Nephron (organoid): ENCODE measurements around the gene EEF2KMT.
"Not testable (repeated sequence)": the region's sequence is repeated elsewhere in the genome, so short reads cannot be mapped to it uniquely, and the experiment has no call there.

Source experiments
- H3K27ac Mint-ChIP-seq, 3 experiments: 2 replicates each; pipeline ENCODE4 v1.8.0; 2020; ENCODE audit warnings: mixed read lengths in 3 of 3, mild to moderate bottlenecking in 2 of 3, moderate library complexity in 1 of 3
- H3K27me3 Mint-ChIP-seq: 2 replicates; pipeline ENCODE4 v1.8.0; 2021; ENCODE audit warnings: low read depth, mild to moderate bottlenecking, moderate library complexity, mixed read lengths
- H3K36me3 Mint-ChIP-seq: 2 replicates; pipeline ENCODE4 v1.8.0; 2020; ENCODE audit warnings: low read depth, mixed read lengths
- H3K4me1 Mint-ChIP-seq: 2 replicates; pipeline ENCODE4 v1.8.0; 2020; ENCODE audit warnings: mixed read lengths
- H3K4me3 Mint-ChIP-seq, 3 experiments: 2 replicates each; pipeline ENCODE4 v1.8.0; 2020; ENCODE audit warnings: mild to moderate bottlenecking in 3 of 3, mixed read lengths in 3 of 3, moderate library complexity in 2 of 3
- H3K9me3 Mint-ChIP-seq: 2 replicates; pipeline ENCODE4 v1.8.0; 2020; ENCODE audit warnings: mixed read lengths
- TF ChIP-seq, protein P1 (sequence below), 3 experiments: fragments of 200-600 bp; sonication (generic); IDR thresholded peaks; one replicate each; pipeline ENCODE4 v1.5.0; 2021; ENCODE audit warnings: antibody characterized with exemption in 3 of 3; ENCODE audit not compliant: unreplicated experiment in 3 of 3

The EEF2KMT gene

GRCh38 chr16:5108505-5109158 lies 11.0 kb upstream of the EEF2KMT start:
- Mint-ChIP-seq H3K27me3 (peaks cover 11% of the 10 kb centered on the region), H3K4me3 (no peak overlapping the region), H3K4me1 (no peaks in the 10 kb centered on the region), H3K36me3 (no peaks in the 10 kb centered on the region), H3K9me3 (no peaks in the 10 kb centered on the region), H3K27ac (no peak overlapping the region)
- TF ChIP-seq, protein P1, sequence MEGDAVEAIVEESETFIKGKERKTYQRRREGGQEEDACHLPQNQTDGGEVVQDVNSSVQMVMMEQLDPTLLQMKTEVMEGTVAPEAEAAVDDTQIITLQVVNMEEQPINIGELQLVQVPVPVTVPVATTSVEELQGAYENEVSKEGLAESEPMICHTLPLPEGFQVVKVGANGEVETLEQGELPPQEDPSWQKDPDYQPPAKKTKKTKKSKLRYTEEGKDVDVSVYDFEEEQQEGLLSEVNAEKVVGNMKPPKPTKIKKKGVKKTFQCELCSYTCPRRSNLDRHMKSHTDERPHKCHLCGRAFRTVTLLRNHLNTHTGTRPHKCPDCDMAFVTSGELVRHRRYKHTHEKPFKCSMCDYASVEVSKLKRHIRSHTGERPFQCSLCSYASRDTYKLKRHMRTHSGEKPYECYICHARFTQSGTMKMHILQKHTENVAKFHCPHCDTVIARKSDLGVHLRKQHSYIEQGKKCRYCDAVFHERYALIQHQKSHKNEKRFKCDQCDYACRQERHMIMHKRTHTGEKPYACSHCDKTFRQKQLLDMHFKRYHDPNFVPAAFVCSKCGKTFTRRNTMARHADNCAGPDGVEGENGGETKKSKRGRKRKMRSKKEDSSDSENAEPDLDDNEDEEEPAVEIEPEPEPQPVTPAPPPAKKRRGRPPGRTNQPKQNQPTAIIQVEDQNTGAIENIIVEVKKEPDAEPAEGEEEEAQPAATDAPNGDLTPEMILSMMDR (IDR thresholded peaks at IDR 0.05; ENCODE audit: unreplicated experiment in 3 of 3), result no peak

DNA sequence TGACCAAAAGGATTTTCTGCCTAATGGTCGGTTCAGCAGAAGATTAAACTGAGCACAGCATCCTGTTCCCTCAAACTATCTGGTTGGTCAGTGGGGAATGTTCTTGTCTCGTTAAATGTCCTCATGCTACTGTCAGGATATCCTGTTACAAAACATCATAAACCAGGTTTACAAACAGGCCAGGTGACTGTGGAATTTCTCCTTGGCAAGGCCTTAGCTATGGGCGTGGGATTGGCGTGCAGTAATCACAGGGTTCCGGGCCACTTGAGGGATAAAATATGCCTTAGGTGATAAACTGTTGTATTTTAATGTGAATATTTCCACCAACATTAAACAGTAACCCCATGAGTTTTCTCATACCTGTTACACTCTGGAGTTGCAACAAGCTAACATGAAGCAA lies 7.4 kb upstream of the EEF2KMT start:
- not testable (repeated sequence) for H3K9me3 Mint-ChIP-seq, H3K36me3 Mint-ChIP-seq, H3K4me3 Mint-ChIP-seq, H3K27ac Mint-ChIP-seq, H3K4me1 Mint-ChIP-seq, H3K27me3 Mint-ChIP-seq

DNA sequence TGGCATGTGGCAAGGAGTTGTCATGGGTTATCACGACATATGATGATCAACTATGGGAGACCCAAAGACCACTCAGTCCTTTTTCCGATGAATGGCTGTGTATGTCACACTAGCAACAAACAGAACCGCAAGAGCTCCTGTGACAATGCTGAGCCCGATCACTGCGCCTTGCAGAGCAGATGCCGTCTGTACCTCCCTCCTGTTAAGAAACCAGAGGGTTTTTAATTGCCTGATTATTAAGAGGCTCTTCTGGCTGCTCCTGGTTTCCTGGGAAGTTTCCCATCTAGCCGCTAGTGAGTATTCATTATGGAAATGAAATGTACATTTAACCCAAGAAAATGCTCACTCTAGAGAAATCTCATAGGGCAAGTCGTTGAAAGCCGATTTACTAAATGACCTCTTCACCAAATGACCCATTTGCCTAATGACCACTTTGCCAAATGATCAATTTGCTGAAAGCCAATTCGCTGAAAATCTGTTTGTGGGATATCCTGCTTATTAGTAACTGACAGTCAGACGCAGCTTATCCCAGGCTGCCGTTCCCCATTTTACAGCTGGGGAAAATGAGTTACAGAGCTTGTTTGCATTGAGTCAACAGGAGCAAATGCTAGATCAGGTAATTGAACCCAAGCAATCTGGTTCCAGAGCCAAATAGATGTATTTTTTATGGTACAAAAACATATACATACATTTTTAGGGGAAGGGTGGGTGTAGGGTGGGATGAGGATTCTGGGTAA lies 5.9 kb upstream of the EEF2KMT start:
- H3K4me3 Mint-ChIP-seq, H3K36me3 Mint-ChIP-seq, H3K27ac Mint-ChIP-seq, H3K9me3 Mint-ChIP-seq, H3K27me3 Mint-ChIP-seq: not testable (repeated sequence)
- peaks cover 11% of the 10 kb centered on the region for H3K4me1 Mint-ChIP-seq

GRCh38 chr16:5099174-5099573 lies 1.6 kb upstream of the EEF2KMT start:
- peaks cover 11% of the 10 kb centered on the region for H3K4me1 Mint-ChIP-seq
- H3K27ac Mint-ChIP-seq, result peak overlapping the region; percentile 48 to 93 (median 92)
- H3K4me3 Mint-ChIP-seq, result peak overlapping the region; percentile 87 to 89 (median 87)
- H3K36me3 Mint-ChIP-seq, H3K27me3 Mint-ChIP-seq, H3K9me3 Mint-ChIP-seq: not testable (repeated sequence)

DNA sequence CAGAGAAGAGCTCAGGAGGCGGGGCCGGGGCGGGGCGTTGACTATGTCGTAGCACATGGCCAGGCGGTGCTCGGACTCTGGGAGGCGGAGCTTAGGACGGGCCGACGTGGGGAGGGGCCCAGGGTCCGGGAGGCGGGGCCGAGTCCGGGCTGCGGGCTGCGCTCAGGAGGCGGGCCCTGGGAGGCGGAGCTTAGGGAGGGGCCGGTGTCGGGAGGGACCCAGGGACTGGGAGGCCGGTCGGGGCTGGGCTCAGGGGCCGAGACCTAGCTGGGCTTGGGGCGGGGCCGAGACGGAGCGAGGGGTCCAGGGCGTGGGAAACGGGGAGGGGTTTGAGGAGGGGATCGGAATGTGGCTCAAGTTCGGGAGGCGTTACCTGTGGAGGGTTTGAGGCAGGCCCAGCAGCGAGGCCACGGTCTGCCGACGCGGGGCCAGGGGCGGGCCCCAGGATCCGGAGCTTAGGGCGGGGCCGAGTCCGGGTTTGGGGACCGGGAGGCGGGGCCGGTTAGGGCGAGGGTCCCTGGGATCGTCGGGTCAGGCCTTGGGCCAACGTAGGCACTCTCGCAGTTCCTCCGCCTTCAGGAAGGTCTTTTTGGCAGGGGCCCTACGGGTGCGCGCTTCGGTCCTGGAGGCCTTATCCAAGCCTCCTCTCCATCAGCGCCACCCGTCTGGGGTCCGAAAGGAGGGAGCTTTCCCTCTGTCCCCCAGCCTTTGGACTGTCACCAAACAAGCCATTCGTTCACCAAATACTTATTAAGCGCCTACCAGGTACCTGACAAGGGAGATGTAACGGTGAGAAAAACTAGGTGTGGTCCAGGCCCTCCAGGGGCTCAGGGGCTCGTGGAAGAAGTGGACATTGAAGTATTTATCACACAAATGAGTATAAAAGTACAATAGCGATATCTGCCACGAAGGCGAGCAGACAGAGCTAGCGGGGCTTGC lies 895 bp upstream of the EEF2KMT start:
- H3K4me1 Mint-ChIP-seq, result peaks cover 11% of the 10 kb centered on the region
- not testable (repeated sequence) for H3K9me3 Mint-ChIP-seq, H3K27me3 Mint-ChIP-seq, H3K36me3 Mint-ChIP-seq
- H3K4me3 Mint-ChIP-seq, result peak overlapping the region; percentile 87 to 89 (median 88)
- peak overlapping the region; percentile 48 to 93 (median 92) for H3K27ac Mint-ChIP-seq

DNA sequence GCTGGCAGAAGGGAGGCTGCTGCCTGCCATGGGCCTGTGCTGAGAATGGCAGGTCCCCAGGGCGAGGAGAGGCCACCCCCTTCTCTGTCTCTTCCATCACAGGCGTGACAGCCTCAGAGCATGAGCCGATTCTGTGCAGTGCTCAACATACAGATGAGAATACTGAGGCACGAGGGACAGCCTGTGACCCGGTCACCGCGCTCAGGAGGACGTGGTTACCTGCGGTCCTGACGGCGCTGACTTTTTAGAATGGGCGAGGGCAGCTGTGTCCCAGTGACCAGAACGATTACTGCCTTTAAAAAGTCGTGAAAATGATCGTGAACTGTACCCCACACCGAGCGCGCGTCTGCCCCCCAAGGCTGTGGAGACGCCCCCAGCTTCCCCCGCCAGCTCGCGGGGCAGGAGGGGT lies 530 bp downstream of the EEF2KMT start:
- peak overlapping the region; percentile 43 to 60 (median 45) for H3K27ac Mint-ChIP-seq
- H3K36me3 Mint-ChIP-seq, H3K27me3 Mint-ChIP-seq, H3K9me3 Mint-ChIP-seq: not testable (repeated sequence)
- H3K4me1 Mint-ChIP-seq, result peaks cover 11% of the 10 kb centered on the region
- H3K4me3 Mint-ChIP-seq, result peak overlapping the region; percentile 88 to 92 (median 92)

GRCh38 chr16:5096437-5097060 lies 1.0 kb downstream of the EEF2KMT start:
- H3K36me3 Mint-ChIP-seq, H3K27me3 Mint-ChIP-seq, H3K9me3 Mint-ChIP-seq: not testable (repeated sequence)
- Mint-ChIP-seq H3K27ac (peak overlapping the region; percentile 43 to 60 (median 45)), H3K4me3 (peak overlapping the region; percentile 88 to 92 (median 92)), H3K4me1 (peaks cover 11% of the 10 kb centered on the region)

GRCh38 chr16:5095145-5095830 lies 2.3 kb downstream of the EEF2KMT start:
- not testable (repeated sequence) for H3K27ac Mint-ChIP-seq, H3K27me3 Mint-ChIP-seq, H3K9me3 Mint-ChIP-seq, H3K36me3 Mint-ChIP-seq
- Mint-ChIP-seq H3K4me3 (peak overlapping the region; percentile 53 to 69 (median 59)), H3K4me1 (peaks cover 11% of the 10 kb centered on the region)

GRCh38 chr16:5093746-5094145 lies 3.8 kb downstream of the EEF2KMT start:
- not testable (repeated sequence) for H3K9me3 Mint-ChIP-seq, H3K4me1 Mint-ChIP-seq, H3K27ac Mint-ChIP-seq, H3K36me3 Mint-ChIP-seq, H3K27me3 Mint-ChIP-seq
- H3K4me3 Mint-ChIP-seq, result peak overlapping the region in 2 of 3 experiments; percentile 14 to 27

GRCh38 chr16:5093081-5093480 lies 4.5 kb downstream of the EEF2KMT start:
- not testable (repeated sequence) for H3K9me3 Mint-ChIP-seq, H3K36me3 Mint-ChIP-seq, H3K27ac Mint-ChIP-seq, H3K27me3 Mint-ChIP-seq, H3K4me1 Mint-ChIP-seq, H3K4me3 Mint-ChIP-seq

DNA sequence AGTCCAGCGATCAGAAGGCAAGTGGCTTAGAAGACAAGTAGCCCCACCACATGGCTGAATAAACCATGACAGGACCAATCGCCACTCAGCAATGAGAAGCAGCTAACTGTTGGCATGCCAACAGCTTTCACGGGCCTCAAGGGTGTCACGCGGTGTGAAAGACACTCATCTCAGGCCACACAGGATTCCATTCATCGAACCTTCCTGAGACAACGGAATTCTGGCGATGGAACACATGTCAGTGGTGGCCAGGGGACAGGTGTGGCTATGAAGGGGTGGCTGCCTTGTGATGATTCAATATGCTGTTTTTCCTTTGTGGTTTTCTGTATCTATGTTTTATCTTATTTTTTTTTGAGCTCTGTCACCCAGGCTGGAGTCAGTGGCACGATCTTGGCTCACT lies 7.0 kb downstream of the EEF2KMT start:
- not testable (repeated sequence) for H3K27me3 Mint-ChIP-seq

DNA sequence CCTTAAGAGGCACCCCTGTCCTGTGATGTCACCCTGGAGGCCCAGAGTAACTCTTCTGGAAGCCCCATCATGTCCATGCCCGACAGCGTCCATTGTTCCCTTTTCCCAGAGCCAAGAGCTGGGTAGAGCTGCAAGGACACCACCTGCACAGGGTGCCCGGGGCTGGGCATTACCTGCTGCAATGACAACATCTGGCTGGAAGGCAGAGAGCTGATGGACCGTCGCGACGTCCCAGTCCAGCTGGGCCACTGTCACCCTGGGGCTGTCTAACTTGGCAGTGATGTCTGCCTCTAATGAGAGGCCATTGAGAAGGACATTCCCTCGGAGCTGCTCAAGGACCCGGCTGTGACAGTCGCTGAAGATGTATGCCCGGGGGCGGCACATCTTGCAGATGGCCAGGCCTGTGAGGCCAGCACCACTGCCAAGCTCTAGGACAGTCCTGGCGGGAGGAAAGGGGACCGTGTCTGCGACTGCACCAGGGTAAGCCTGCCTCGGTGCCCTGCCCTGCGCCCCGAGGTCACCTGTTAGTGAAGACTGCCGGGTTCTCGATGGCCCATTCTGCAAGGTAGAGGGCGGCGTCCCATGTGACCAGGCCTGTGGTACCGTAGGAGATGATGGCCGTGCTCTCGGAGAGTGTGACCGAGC lies 7.6 kb downstream of the EEF2KMT start:
- H3K27me3 Mint-ChIP-seq, H3K4me1 Mint-ChIP-seq, H3K4me3 Mint-ChIP-seq, H3K9me3 Mint-ChIP-seq, H3K27ac Mint-ChIP-seq: not testable (repeated sequence)
- H3K36me3 Mint-ChIP-seq, result peaks cover 15% of the 10 kb centered on the region

More for the DNA sequence above, 7.0 kb downstream of the EEF2KMT start:
- not testable (repeated sequence) for H3K4me1 Mint-ChIP-seq, H3K4me3 Mint-ChIP-seq, H3K27ac Mint-ChIP-seq, H3K9me3 Mint-ChIP-seq
- peaks cover 11% of the 10 kb centered on the region for H3K36me3 Mint-ChIP-seq
